Activated T-cell treated with anti-CD3 and anti-CD28 coated beads for 24 hours (primary cell): ENCODE data around the gene ZFP36L1.

Experiments used
- DNase-seq: peaks from one replicate; pipeline ENCODE4 v3.0.0-alpha.2; 2020; ENCODE audit warnings: low read depth

ZFP36L1 gene, protein sequence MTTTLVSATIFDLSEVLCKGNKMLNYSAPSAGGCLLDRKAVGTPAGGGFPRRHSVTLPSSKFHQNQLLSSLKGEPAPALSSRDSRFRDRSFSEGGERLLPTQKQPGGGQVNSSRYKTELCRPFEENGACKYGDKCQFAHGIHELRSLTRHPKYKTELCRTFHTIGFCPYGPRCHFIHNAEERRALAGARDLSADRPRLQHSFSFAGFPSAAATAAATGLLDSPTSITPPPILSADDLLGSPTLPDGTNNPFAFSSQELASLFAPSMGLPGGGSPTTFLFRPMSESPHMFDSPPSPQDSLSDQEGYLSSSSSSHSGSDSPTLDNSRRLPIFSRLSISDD

DNA sequence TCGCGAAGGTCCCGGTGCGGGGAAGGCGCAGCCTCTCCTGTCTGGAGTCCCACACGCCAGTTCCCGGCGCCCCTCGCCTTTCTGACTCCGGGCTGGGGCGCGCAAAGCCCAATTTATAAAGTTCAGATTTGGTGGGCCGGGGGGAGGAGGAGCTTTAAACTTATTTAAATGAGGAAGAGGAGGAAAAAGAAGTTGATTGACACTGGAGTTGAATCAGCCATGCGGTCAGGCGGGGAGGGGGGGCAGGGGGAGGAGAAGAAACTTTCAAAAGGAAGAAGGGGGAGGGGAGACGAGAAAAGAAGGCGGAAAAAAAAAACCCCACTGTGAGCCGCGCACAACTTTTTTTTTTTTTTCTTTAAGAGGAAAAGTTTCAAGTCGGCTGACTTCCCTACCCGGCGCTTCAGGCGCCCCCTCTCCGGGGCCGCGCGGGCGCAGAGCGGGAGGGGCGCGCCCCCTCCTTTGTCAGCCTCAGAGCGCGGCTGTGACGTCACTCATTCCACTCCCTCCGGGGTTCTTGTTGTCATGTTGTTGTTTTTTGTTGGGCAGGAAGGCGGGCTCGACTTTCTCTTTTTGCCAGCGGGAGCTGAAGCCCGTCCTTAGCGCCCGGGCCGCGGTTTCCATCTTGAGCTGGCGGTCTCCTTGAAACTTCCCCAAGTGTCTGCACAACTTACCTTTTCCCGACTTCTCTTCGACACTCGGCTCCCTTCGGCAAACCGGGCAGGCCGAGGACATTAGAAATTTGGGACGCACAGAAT, at the start of gene ZFP36L1:
Gene ZFP36L1, minus strand, starts transcription at position 89 of the 755 bp plus-strand sequence. CDS start 129 bp downstream, outside the sequence.
- peak; percentile 87 for DNase-seq

DNA sequence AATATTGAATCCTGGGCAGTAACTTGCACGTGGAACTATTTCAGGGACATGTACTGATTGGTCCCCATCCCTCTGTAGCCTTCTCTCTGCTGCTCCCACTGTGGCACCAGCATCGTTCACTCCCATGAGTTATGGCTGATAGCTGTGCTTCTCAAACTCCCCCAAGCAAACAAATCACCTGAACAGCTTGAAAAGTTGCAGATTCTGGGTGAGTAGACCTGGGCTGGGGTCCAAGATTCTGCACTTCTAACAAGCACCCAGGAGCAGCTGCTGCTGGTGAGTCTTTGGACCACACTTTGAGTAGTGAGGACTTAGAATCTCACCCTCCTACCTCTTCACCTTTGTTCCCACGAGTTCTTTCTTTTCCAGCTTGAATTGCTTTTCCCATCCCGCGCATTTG, 49.4 kb upstream of the ZFP36L1 start:
- DNase-seq = no peak

DNA sequence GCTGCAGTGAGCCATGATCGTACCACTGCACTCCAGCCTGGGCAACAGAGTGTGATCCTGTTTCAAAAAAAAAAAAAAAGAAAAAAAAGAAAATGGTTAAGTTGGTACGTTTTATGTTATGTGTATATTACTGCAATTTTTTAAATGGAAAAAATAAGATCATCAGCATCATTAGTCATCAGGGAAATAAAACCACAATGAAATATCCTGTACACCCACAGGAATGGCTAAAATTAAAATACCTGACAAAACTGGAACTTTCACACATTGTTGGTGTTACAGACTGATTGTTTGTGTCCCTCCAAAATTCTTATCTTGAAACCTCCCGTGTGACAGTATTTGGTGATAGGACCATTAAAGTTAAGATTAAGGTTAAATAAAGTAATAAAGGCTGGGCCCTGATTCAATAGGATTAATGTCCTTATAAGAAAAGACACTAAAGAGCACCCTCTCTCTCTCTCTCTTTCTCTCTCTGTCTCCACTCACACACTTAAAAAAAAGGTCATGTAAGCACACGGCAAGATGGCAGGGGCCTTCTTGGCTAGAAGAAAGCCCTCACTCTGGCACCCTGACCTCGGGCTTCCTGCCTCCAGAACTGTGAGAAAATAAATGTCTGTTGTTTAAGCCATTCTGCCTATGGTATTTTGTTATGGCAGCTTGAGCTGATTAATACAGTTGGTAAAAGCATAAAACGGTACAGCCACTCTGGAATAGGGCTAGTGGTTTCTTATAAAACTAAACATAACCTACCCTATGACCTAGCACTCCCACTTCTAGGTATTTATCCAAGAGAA, 48.3 kb upstream of the ZFP36L1 start:
- no peak for DNase-seq

DNA sequence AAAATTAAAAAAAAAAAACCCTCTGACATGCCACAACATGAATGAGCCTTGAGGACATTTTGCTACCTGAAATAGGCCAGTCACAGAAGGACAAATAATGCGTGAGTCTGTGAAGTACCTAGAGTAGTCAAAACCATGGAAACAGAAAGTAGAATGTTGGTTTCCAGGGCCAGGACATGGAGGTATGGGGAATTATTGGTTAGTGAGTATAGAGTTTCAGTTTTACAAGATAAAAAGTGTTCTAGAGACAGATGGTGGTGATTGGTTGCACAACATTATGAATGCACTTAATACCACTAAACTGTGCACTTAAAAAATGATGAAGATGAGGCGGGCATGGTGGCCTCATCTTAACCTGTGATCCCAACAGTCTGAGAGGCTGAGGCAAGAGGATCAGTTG, 47.6 kb upstream of the ZFP36L1 start:
- DNase-seq = no peak

DNA sequence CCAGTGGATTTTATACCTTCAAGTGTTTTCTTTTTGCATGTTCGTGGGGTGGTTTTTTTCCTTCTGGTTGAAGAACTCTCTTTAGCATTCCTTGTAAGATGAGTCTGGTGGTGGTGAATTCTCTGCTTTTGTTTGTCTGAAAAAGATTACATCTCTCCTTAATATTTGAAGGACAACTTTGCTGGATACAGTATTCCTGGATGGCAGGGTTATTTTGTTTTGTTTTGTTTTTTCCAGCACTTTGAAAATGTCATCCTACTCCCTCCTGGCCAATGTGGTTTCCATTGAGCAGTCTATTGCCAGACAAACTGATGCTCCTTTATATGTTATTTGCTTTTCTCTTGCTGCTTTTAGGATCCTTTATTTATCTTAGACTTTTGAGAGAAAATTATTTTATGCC, 43.2 kb upstream of the ZFP36L1 start:
- no peak for DNase-seq

DNA sequence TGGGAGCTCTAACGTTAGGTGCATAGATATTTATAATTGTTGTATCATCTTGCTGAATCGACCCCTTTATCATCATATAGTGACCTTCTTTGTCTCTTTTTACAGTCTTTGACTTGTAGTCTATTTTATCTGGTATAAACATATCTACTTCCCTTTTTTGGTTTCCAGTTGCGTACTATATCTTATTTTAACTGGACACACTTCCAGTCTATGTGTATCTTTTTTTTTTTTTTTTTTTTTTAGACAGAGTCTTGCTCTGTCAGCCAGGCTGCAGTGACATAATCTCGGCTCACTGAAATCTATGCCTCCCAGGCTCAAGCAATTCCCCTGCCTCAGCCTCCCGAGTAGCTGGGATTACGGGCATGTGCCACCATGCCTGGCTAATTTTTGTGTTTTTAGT, 41.9 kb upstream of the ZFP36L1 start:
- DNase-seq = no peak

DNA sequence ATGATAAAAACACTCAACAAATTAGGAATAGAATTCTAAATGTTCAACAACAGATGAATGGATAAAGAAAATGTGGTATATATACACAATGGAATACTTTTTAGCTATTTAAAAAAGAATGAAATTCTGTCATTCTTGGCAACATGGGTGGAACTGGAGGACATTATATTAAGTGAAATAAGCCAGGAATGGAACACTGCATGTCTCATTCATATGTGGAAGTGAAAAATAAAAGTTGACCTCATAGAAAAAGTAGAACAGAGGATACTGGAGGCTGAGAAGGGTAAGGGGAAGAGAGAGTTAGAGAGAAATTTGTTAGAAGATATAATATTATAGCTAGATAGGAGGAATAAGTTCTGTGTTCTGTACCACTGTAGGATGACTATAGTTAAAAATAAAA, 35.8 kb upstream of the ZFP36L1 start:
- no peak for DNase-seq

DNA sequence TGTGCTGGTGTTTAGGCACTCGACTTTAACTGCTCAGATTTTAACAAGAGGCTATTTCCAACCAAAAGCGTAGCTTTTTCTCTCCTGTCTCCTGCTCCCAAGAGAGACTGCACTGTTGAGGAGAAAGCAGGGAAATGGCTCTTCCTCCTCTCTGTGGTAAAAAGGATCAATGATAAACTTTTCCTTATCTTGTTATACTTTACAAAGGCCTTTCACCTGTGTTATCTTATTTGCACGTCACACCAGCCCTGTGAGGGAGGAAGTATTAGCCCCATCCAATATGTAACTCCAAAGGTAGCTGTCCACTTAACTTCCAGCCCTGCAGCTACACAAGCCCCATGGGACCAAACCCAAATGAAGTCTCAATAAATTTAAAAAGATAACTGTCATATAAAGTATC, 32.9 kb upstream of the ZFP36L1 start:
- DNase-seq = no peak

DNA sequence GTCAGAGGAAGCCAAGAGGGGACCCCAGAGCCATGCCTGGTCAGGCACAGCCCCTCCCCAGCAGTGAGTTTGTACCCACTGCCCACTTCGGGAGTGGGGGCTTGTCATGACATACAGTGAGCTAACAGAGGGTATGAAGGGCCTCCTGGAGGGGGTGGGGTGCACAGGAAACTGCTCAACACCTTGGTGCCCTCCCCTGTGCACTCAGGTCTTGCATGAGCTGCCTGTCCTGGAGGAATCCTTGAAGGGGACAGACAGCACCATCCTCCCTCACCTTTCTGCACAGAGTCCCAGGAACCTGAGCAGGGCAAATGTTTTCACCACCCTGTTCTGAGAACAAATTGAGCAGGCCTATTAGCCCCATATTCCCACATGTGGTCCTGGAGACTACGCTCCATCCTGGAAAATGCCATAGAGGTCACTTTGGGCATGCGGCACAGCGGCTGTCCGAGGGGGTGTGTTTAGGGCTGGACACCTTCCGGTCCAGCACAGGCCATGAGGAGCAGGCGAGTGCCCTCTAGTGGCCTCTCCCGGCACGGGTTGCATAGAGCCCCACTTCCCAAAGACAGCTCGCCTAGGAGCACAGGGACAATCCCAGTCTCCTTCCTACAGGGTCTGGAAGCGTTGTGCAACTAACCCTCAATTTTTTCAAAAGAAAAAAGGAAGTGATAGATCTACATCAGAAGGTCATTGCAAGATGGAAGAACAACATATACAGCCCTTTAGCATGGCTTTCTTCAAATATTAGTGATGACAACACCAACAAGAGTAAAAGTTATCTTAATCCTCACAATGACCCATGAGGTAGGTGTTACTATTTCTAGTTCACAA, 31.9 kb upstream of the ZFP36L1 start:
- DNase-seq = no peak

DNA sequence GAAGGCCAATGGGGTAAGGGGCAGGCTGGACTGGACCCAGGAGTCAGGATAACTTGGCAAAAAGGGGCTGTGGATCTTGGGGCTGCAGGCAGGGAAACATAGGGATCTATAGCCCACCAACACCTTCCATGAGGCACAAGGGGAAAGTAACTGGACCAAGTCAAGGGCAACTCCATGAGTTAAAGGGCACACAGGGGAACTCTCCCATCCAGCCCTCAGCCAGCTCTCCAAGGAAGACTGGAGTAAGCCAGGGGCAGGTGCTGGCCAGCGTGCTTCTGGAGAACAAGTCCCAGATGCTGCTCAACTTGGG, 31.3 kb upstream of the ZFP36L1 start:
- DNase-seq = no peak

DNA sequence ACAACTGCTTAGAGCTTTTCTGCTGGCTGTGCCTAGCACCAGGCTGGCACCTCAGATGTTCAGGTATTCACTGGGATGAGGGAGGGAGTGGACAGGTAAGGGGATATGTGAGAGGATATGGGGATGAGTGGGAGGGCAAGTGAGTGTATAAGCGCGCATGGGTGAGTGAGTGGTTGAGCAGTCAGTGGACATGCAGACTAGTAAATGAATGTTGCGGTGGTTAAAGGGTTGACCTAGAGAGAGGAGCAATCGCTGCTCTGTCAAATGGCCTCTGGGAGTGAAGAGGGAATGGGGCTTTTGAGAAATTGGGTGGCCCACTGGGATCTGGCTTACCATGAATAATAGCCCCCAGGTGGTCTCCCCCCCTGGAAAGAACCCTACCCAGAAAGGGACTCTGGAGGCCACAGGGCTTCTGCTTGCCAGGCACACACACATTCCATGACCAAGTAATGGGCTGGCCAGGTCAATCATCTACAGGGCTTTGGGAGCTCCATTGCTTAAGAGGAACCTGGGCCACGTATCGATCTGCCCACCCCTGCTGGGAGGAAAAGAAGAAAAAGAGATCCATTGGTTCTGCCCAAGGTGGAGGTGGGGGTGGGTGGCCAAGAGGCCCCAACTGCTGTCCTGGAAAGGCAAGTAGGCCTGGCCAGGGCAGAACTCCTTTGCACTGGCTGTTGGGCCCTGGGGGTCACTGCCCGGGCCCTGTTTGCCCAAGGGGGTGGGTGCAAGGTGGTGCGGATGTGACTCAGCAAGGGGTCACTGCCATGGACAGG, 30.8 kb upstream of the ZFP36L1 start:
- no peak for DNase-seq

DNA sequence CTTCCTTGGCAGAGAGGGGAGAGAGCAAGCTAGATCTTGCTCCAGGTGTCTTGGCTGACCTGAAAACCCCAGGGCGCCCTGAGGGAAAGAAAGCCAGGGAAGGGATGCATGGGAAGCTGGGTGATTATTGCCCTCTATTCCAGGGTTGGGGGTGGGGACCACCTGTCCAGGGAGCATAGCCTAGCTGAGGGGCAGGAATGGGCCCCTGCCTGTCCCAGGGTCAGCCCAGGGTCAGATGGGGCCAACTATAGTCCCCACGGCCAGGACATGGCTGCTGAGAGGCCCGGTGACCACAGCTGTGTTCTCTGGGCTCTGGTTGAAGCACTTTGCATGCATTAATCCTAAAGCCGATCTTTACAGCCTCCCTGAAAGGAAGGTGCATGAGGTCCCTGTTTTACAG, 30.1 kb upstream of the ZFP36L1 start:
- DNase-seq = no peak

DNA sequence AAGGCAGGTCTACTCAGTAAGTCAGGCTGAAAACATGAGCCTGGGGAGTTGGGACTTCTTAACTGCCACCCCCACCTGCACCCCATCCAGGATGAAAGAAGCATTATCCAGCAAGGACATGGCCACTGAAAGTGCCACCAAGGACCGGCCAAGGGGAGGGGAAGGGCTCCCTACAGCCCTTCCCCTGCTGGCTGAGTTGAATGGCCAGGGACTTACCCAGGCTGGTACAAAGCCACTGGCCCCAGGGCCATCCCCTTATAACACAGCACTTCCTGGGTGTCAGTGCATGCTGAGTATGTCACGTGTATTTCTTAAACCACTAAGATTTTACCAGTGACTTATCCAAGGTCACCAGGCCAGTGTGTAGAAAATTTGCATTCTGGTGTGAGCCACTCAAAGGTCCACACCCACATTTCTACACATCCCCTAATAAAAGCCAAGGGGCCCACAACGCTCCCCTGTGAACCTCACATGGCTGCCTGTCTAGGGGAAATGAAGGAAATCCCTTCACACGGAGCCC, 29.3 kb upstream of the ZFP36L1 start:
- DNase-seq = no peak

DNA sequence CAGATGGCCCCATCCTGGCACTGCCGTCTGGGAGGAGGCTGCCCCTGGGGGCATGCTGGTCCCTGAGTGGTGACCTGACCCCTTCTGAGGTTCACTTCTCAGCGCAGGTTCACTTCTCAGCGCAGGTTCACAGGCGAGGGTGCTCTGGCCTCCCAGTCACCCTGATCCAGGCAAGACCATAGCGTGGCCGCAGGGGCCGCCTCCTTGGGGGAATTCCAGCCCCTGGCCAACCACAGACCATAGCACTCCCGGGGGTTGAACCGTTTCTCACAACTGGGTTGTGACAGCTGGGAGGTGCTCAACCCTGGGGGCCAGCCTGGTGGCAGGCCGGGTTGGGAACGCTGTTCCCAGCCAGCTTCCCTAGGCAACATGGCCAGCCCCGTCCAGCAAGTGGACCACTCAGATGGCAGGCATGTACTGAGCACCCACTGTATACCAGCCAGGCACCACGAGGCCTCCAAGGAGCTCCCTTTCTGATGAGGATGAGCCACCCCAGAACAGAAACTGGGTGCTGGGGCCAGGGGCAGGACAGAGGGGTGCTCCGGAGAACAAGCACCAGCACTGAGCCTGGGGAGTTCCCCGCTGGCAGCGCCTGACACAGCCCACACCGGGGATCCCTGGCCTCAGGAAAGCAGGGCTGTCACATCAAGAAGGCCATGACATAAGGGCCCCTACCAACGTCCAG, 28.3 kb upstream of the ZFP36L1 start:
- DNase-seq = no peak

DNA sequence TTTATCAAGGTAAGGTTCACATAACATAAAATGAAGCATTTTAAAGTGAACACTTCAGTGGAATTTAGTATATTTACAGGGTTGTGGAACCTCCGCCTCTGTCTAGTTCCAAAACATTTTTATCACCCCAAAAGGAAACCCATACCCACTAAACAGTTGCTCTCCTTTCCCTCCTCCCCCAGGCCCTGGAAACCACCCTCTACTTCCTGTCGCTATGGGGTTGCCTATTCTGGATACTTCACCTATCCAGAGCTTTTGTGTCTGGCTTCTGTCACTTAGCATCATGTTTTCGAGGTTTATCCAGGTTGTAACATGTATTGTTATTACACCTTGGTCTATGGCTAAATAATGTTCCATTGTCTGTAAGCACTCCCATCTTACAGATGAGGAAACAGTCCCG, 27.7 kb upstream of the ZFP36L1 start:
- no peak for DNase-seq

DNA sequence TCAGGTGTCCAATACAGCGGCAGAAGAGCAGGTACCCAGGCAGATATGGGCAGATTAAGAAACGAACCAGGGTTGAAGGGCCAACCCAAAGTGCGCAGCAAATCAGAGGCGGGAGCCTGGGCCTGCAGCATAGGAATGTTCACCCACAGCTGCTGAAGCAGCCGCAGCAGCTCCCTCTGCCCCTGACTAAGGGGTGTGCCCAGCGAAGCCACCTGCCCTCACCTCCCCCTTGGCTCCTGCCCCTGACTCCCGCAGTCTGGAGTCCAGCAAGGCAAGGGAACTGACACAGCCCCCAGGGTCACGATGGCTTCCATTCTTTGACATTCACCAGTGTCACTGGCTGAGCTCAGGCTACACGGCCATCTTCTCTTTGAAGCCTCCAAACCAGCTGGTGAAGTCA, 27.3 kb upstream of the ZFP36L1 start:
- no peak for DNase-seq

DNA sequence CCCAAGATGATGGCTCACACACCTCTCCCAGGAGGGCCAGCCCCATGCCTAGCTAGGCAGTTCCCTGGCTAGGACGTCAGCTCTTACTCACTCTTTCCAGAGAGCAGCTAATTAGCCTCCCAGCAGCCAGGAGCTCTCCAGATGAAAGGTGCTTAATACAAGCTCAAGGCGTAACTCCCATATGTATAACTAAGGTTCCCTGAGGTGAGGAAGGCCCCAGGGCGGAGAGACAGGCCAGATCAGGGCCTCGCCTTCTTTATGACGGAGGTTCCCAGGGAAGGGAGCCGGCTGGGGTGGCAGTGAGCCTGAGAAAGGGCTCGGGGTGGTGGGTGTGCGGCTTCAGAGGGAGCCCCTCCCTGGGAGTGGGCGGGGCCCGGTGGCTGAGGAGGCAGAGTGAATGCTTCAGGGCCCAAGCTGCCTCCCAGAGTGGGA, 26.4 kb upstream of the ZFP36L1 start:
- DNase-seq = peak; percentile 38

DNA sequence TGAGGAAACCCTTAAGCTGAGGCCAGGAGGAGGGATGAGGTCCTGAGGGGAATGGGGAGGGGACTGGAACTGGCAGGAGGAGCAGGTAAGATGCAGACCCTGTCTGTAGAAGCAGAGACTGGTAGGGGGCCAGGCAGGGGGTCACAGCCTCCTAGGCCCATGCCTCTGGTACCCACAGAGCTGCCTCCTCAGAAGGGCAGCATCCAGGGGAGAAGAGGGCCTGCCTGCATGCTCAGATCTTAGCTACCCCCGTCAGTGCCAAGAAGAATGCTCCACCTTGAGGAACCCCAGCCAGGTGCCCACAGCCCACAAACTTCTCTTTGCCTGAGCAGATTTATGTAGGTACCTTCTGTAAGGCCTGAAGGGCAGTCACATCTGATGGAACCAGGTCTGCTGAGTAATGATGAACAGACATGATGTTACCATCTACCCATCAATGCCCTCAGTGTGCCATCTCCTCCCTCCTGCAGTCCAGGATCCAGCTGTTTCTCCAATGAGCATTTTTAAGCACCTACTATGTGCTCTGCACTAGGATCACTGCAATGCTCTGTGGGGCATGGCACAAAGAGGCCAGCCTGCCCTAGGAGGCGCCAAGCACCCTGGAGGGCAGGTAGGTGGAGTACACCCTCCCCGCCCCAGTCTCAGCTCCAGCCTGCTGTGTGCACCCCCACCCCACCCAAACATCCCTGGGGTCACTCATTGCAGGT, 24.8 kb upstream of the ZFP36L1 start:
- DNase-seq = no peak

DNA sequence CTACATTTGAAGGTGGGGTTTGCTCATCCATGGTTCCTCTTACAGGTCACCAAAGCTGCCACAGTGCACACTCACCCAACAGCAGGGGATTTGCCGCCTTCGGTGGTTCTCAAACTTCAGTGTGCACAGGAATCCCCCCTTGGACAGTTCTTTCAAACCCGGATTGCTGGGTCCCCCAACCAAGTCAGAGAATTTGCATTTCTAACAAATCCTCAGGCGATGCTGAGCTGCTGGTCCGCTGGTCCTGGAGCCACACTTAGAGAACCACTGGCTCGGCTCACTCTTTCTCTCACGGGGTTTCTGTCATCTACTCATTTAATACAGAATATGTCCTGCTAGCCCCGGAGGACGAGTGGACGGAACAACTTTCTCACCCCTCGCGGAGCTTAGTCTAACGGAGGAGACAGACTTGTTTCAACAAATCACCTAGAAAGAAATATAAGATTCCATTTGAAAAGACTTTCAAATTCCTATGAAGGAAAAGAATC, 24.1 kb upstream of the ZFP36L1 start:
- DNase-seq = no peak
